KMS-11 (cell line): ENCODE measurements around the gene ZNF79.

Source experiments
- H2AFZ ChIP-seq: fragments of 200-600 bp; sonication (generic); 2 replicates; pipeline ENCODE4 v1.6.1; 2016; ENCODE audit warnings: antibody characterized with exemption, mixed run types, low read depth
- H3K27ac ChIP-seq: fragments of 200-600 bp; sonication (generic); 2 replicates; pipeline ENCODE4 v1.6.1; 2016; ENCODE audit warnings: mild to moderate bottlenecking, mixed run types
- H3K27me3 ChIP-seq: fragments of 200-600 bp; sonication (generic); 2 replicates; pipeline ENCODE4 v1.6.1; 2017; ENCODE audit warnings: mild to moderate bottlenecking, low read depth, mixed run types, moderate library complexity; ENCODE audit not compliant: insufficient read depth
- H3K36me3 ChIP-seq: fragments of 200-600 bp; sonication (generic); 2 replicates; pipeline ENCODE4 v1.6.1; 2017; ENCODE audit warnings: mild to moderate bottlenecking, mixed run types; ENCODE audit not compliant: insufficient read depth
- H3K4me1 ChIP-seq: fragments of 200-600 bp; sonication (generic); 2 replicates; pipeline ENCODE4 v1.6.1; 2016; ENCODE audit warnings: mild to moderate bottlenecking, low read depth, mixed run types; ENCODE audit not compliant: poor library complexity, severe bottlenecking
- H3K4me2 ChIP-seq: fragments of 200-600 bp; sonication (generic); 2 replicates; pipeline ENCODE4 v1.7.0; 2016; ENCODE audit warnings: mild to moderate bottlenecking, mixed run types
- H3K4me3 ChIP-seq: fragments of 200-600 bp; sonication (generic); IDR thresholded peaks from 2 replicates; pipeline ENCODE4 v1.6.1; 2017; ENCODE audit warnings: low read depth, low read length, mixed read lengths; ENCODE audit not compliant: insufficient read depth
- H3K79me2 ChIP-seq: fragments of 200-600 bp; sonication (generic); 2 replicates; pipeline ENCODE4 v1.6.1; 2016; ENCODE audit warnings: low read depth, mixed run types; ENCODE audit not compliant: insufficient read depth
- H3K9ac ChIP-seq: fragments of 200-600 bp; sonication (generic); 2 replicates; pipeline ENCODE4 v1.6.1; 2016; ENCODE audit warnings: mild to moderate bottlenecking, mixed run types
- H4K20me1 ChIP-seq: fragments of 200-600 bp; sonication (generic); 2 replicates; pipeline ENCODE4 v1.6.1; 2016; ENCODE audit warnings: mild to moderate bottlenecking, mixed run types; ENCODE audit not compliant: insufficient read depth
- TF ChIP-seq, protein P1 (sequence below): fragments of 200-600 bp; sonication (generic); conservative IDR thresholded peaks from 2 replicates; pipeline ENCODE4 v1.6.1; 2017; ENCODE audit warnings: low read depth, mild to moderate bottlenecking, antibody characterized with exemption, low read length, moderate library complexity, mixed read lengths

ZNF79 gene

DNA sequence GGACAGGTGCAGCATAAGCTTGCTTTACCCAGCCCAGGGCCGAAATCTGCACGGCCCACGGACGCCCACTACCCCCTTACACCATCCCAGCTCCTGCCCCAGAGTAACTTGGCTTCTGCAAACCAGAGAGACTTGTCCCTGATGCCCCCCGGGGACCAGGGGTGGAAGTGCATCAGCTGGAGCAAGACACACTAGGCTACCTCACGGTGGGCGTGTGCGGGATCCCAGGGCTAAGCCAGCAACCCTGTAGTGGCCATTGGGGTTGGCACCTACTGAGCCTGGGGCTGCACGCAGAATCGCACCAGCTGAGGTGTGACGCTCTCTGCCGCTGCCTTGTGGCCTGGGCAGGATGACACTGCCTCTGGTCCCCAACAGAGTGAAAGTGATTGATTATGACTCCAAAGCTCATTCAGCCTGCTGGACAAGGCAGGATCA, 6.1 kb upstream of the ZNF79 start:
- Histone ChIP-seq H3K27ac (no peak overlapping the region), H3K4me3 (no peak overlapping the region), H2AFZ (no peak overlapping the region), H3K27me3 (no peaks in the 10 kb centered on the region), H3K79me2 (no peaks in the 10 kb centered on the region; the same call in 1 of the 2 replicates), H3K4me1 (peaks cover 6% of the 10 kb centered on the region), H3K4me2 (no peak overlapping the region), H3K9ac (no peak overlapping the region), H4K20me1 (no peaks in the 10 kb centered on the region), H3K36me3 (no peaks in the 10 kb centered on the region)
- TF ChIP-seq, protein P1, sequence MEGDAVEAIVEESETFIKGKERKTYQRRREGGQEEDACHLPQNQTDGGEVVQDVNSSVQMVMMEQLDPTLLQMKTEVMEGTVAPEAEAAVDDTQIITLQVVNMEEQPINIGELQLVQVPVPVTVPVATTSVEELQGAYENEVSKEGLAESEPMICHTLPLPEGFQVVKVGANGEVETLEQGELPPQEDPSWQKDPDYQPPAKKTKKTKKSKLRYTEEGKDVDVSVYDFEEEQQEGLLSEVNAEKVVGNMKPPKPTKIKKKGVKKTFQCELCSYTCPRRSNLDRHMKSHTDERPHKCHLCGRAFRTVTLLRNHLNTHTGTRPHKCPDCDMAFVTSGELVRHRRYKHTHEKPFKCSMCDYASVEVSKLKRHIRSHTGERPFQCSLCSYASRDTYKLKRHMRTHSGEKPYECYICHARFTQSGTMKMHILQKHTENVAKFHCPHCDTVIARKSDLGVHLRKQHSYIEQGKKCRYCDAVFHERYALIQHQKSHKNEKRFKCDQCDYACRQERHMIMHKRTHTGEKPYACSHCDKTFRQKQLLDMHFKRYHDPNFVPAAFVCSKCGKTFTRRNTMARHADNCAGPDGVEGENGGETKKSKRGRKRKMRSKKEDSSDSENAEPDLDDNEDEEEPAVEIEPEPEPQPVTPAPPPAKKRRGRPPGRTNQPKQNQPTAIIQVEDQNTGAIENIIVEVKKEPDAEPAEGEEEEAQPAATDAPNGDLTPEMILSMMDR: peak; percentile 41

DNA sequence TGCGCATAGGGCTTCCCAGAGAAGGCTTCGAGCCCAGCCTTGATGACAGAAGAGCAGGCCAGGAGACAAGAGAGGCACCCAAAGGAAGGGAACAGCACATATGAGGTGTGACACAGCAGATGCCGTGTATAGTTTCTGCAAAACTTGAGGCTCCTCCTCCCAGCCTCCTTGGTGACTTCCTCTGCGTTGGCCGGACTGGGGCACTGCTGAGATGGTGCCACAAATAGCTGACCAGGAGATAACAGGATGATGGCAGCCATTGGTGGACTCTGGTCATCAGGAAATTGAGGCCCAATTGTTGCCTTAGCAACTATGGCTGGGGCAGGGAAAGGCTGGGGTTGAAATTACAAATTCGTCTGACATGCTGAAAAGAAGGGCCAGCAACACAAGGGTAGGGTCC, 4.8 kb upstream of the ZNF79 start:
- Histone ChIP-seq H3K4me3 (no peak overlapping the region), H3K9ac (no peak overlapping the region), H2AFZ (no peak overlapping the region), H3K36me3 (no peaks in the 10 kb centered on the region), H3K4me2 (no peak overlapping the region), H3K27me3 (no peaks in the 10 kb centered on the region), H4K20me1 (no peaks in the 10 kb centered on the region), H3K79me2 (no peaks in the 10 kb centered on the region; the same call in 1 of the 2 replicates), H3K4me1 (peaks cover 8% of the 10 kb centered on the region), H3K27ac (no peak overlapping the region)
- TF ChIP-seq, protein P1: no peak

DNA sequence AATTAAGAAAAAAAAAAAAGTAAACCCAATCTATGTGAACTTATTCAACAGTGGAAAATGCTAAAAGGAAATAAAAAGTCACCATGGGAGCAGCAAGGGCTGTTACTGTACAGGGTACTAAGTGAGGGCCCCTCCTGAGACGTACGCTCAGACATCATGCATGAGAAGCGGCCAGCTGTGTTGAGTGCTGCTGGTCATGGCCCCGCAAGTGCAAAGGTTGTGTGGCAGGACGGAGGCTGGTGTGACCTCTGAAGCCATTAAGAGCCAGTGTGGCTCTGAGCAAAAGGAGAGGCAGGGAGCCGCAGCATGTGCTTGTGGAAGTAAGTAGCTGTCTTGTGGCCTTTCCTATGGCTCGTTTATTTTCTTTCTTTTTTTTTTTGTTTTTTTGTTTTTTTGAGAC, 3.1 kb upstream of the ZNF79 start:
- H3K36me3 ChIP-seq: no peaks in the 10 kb centered on the region
- TF ChIP-seq, protein P1: no peak
- H3K4me3 ChIP-seq: no peak overlapping the region
- H3K9ac ChIP-seq: no peak overlapping the region
- no peaks in the 10 kb centered on the region for H3K27me3 ChIP-seq
- H2AFZ ChIP-seq: no peak overlapping the region
- H3K4me2 ChIP-seq: no peak overlapping the region
- H4K20me1 ChIP-seq: no peaks in the 10 kb centered on the region
- no peak overlapping the region for H3K27ac ChIP-seq
- peaks cover 21% of the 10 kb centered on the region for H3K4me1 ChIP-seq
- H3K79me2 ChIP-seq: peaks cover 17% of the 10 kb centered on the region

DNA sequence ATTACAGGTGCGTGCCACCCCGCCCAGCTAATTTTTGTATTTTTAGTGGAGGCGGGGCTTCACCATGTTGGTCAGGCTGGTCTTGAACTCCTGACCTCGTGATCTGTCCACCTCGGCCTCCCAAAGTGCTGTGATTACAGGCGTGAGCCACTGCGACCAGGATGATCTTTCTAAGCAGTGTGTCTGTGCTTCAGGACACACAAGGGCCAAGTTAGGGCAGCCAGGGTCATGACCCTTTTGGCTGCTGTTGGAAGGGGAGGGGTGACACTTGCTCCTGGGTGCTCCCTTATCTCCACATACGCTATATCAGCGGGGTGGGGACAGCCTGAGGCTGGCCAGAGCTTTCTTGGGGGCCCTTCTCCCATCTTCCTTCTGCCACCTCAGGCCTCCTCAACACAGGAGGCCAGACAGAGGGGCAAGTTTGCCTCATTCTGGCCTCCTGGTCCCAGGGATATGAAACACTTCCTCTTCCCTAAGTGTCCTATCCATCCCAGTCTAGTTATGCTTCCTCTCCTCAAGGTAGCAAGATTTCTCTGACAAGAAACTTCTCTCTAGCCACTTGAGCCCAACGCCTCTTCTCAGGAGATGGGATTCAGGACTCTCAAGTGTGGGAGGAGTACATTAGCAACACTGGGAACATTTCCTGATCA, 1.9 kb upstream of the ZNF79 start:
- TF ChIP-seq, protein P1: no peak
- Histone ChIP-seq H3K27me3 (no peaks in the 10 kb centered on the region), H4K20me1 (no peaks in the 10 kb centered on the region), H3K4me2 (peak overlapping the region; percentile 76; the same call in 1 of the 2 replicates), H3K27ac (no peak overlapping the region), H3K36me3 (no peaks in the 10 kb centered on the region), H3K9ac (no peak overlapping the region), H2AFZ (no peak overlapping the region), H3K79me2 (peaks cover 23% of the 10 kb centered on the region), H3K4me1 (peaks cover 33% of the 10 kb centered on the region), H3K4me3 (no peak overlapping the region)
